ENCODE measurements around the gene VWA1.

The VWA1 gene

DNA sequence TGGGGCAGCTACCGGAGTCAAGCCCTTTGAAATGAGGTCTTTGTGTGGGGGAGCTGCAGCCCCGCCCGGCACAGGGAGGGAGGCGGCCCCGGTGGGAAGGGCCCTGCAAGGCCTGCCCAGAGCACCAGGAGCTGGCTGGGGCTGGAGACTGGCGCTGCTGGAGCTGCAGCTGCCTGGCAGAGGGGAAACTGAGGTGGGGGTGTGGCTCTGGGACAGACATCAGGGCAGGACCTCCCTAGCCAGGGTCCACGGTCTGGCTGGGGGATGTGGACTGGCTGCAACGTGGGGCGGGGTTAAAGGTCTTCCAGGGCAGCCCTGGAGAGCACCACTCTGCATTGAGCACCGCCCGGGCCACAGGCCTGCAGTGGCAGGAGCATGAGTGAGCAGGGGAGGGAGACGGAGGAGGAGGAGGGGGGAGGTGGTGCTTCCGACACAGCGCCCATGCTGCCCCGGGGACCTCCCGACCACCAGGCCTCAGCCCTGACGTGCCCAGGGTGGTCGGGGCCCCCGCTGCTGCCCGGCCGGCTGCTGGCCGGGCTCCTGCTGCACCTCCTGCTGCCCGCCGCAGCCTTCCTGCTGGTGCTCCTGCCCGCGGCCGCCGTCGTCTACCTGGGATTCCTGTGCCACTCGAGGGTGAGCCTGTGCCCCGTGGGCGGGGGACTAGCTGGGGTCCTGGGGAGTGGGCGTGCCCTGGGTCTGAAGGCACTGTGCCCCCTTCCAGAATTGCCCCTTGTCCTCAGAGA is 9.6 kb upstream of the VWA1 start:
- peaks cover 31% of the 10 kb centered on the region for H3K27me3 ChIP-seq (ENCODE audit: insufficient read depth, low read depth)
- H3K27ac ChIP-seq, result no peak overlapping the region
- peaks cover 13% of the 10 kb centered on the region for H3K4me1 ChIP-seq (ENCODE audit: low read depth, poor library complexity, severe bottlenecking)
- H2AFZ ChIP-seq (ENCODE audit: low read depth), result no peak overlapping the region
- TF ChIP-seq, protein P1, sequence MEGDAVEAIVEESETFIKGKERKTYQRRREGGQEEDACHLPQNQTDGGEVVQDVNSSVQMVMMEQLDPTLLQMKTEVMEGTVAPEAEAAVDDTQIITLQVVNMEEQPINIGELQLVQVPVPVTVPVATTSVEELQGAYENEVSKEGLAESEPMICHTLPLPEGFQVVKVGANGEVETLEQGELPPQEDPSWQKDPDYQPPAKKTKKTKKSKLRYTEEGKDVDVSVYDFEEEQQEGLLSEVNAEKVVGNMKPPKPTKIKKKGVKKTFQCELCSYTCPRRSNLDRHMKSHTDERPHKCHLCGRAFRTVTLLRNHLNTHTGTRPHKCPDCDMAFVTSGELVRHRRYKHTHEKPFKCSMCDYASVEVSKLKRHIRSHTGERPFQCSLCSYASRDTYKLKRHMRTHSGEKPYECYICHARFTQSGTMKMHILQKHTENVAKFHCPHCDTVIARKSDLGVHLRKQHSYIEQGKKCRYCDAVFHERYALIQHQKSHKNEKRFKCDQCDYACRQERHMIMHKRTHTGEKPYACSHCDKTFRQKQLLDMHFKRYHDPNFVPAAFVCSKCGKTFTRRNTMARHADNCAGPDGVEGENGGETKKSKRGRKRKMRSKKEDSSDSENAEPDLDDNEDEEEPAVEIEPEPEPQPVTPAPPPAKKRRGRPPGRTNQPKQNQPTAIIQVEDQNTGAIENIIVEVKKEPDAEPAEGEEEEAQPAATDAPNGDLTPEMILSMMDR (conservative IDR thresholded peaks at IDR 0.05; ENCODE audit: low read depth, low read length), result no peak
- H3K4me2 ChIP-seq, result no peak overlapping the region
- H4K20me1 ChIP-seq (ENCODE audit: insufficient read depth), result no peaks in the 10 kb centered on the region
- no peaks in the 10 kb centered on the region for H3K36me3 ChIP-seq (ENCODE audit: insufficient read depth)
- H3K4me3 ChIP-seq (IDR thresholded peaks at IDR 0.05; ENCODE audit: insufficient read depth, low read depth, low read length), result no peak overlapping the region
- no peaks in the 10 kb centered on the region for H3K79me2 ChIP-seq (ENCODE audit: insufficient read depth, low read depth)
- no peak overlapping the region for H3K9ac ChIP-seq

DNA sequence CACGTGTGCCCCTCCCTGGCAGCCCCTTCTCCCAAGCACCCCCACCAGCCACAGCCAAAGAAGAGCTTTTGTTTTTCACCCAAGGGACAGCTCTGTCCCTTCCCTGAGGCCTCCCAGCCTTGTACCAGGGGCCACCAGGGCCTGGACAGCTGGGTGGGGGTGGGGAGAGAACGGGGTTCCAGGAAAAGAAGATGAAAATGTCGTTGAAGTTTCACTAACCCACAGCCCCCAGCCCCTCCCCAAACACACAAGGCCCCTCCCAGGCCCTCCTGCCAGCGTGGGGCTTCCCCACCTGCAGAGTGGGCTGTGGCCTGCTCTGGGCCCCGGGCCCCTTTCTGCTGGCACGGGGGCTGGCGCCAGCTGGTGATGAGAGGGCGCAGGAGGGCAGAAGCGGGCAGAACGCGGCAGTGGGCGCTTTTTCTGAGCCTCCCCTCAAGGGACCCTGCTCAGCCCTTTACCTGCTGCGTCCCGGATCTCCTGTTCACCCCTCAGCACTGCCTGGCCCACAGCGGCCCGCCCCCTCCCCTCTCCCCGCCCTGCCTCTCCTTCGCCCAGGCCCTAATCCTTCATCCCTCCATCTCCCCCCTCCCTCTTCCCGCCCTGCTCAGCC is 8.9 kb upstream of the VWA1 start:
- Histone ChIP-seq H3K36me3 (ENCODE audit: insufficient read depth) (no peaks in the 10 kb centered on the region), H3K9ac (no peak overlapping the region), H3K79me2 (ENCODE audit: insufficient read depth, low read depth) (no peaks in the 10 kb centered on the region), H3K4me2 (no peak overlapping the region), H3K4me1 (ENCODE audit: low read depth, poor library complexity, severe bottlenecking) (peaks cover 13% of the 10 kb centered on the region), H2AFZ (ENCODE audit: low read depth) (no peak overlapping the region), H3K27me3 (ENCODE audit: insufficient read depth, low read depth) (peaks cover 36% of the 10 kb centered on the region), H3K27ac (no peak overlapping the region), H3K4me3 (IDR thresholded peaks at IDR 0.05; ENCODE audit: insufficient read depth, low read depth, low read length) (no peak overlapping the region), H4K20me1 (ENCODE audit: insufficient read depth) (no peaks in the 10 kb centered on the region)
- TF ChIP-seq, protein P1 (conservative IDR thresholded peaks at IDR 0.05; ENCODE audit: low read depth, low read length), result no peak

DNA sequence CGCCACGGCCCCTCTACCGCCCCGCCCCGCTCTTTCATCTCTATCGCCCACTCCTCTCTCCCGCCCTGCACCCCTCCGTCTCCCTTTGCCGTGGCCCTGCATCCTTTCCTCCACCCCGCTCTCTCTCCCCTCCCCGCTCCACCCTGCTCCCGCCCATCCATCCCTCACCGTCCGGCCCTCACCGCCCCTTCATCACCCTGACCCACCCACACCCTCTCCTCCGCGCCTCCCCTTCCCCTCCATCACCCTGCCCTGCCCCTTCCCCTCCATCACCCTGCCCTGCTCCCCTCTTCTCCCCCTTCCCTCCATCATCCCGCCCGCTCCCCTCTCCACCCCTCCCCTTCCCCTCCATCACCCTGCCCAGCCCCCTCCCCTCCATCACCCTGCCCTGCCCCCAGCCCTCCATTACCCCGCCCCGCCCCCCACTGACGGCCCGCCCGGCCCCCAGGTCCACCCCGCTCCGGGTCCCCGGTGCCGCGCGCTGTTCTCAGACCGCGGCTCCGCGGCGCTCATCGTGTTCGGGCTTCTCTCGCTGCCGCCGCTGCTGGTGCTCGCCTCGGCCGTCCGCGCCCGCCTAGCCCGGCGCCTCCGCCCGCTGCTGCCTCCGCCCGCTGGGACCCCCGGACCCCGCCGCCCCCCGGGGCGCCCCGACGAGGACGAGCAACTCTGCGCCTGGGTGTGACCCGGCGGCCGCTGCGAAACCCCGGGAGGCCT is 8.2 kb upstream of the VWA1 start:
- H4K20me1 ChIP-seq (ENCODE audit: insufficient read depth), result no peaks in the 10 kb centered on the region
- no peak overlapping the region for H3K4me3 ChIP-seq (IDR thresholded peaks at IDR 0.05; ENCODE audit: insufficient read depth, low read depth, low read length)
- TF ChIP-seq, protein P1 (conservative IDR thresholded peaks at IDR 0.05; ENCODE audit: low read depth, low read length), result no peak
- H3K36me3 ChIP-seq (ENCODE audit: insufficient read depth), result no peaks in the 10 kb centered on the region
- H3K9ac ChIP-seq, result no peak overlapping the region
- H3K27me3 ChIP-seq (ENCODE audit: insufficient read depth, low read depth), result peaks cover 40% of the 10 kb centered on the region
- no peaks in the 10 kb centered on the region for H3K79me2 ChIP-seq (ENCODE audit: insufficient read depth, low read depth)
- no peak overlapping the region for H3K27ac ChIP-seq
- no peak overlapping the region for H3K4me2 ChIP-seq
- no peak overlapping the region for H2AFZ ChIP-seq (ENCODE audit: low read depth)
- peaks cover 11% of the 10 kb centered on the region for H3K4me1 ChIP-seq (ENCODE audit: low read depth, poor library complexity, severe bottlenecking)

DNA sequence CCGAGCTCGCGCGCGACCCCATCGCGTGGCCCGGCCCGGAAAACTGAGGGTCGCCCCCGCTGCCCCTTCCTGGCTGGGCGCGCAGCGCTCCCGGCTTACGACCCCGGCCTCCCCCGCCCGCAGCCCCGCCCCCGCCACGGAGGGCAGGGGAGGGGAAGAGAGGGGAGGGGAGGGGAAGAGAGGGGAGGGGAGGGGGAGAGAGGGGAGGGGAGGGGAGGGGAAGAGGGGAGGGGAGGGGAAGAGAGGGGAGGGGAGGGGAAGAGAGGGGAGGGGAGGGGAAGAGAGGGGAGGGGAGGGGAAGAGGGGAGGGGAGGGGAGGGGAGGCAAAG is 7.7 kb upstream of the VWA1 start:
- Histone ChIP-seq H4K20me1 (ENCODE audit: insufficient read depth) (no peaks in the 10 kb centered on the region), H3K27me3 (ENCODE audit: insufficient read depth, low read depth) (peaks cover 42% of the 10 kb centered on the region), H3K4me1 (ENCODE audit: low read depth, poor library complexity, severe bottlenecking) (peaks cover 6% of the 10 kb centered on the region), H2AFZ (ENCODE audit: low read depth) (no peak overlapping the region), H3K36me3 (ENCODE audit: insufficient read depth) (no peaks in the 10 kb centered on the region), H3K4me3 (IDR thresholded peaks at IDR 0.05; ENCODE audit: insufficient read depth, low read depth, low read length) (no peak overlapping the region), H3K79me2 (ENCODE audit: insufficient read depth, low read depth) (no peaks in the 10 kb centered on the region), H3K27ac (no peak overlapping the region), H3K9ac (no peak overlapping the region), H3K4me2 (no peak overlapping the region)
- TF ChIP-seq, protein P1 (conservative IDR thresholded peaks at IDR 0.05; ENCODE audit: low read depth, low read length), result no peak
